ENCODE results near the gene ENKUR. TPM values are rescaled to one million over a fixed set of nuclear protein-coding genes. Genes with fewer than 3 reads are reported as not detected.

Gene ENKUR
- total RNA-seq, 1 experiment from 2014 or later, result 0.66 TPM

GRCh38 chr10:25028711-25029110, 12.8 kb upstream of the ENKUR start:
- H3K9me3 Mint-ChIP-seq (ENCODE audit: low read depth, unreplicated experiment), result no peaks in the 10 kb centered on the region
- CTCF ChIA-PET, result no interaction called here
- TF ChIP-seq CTCF (IDR thresholded peaks at IDR 0.05; ENCODE audit: unreplicated experiment), result no peak
- BruUV-seq (replicated peaks), result no TSS peak
- no peaks in the 10 kb centered on the region for H3K36me3 Mint-ChIP-seq (ENCODE audit: insufficient read depth, unreplicated experiment)
- no peaks in the 10 kb centered on the region for H3K27me3 Mint-ChIP-seq (ENCODE audit: unreplicated experiment)
- H3K4me3 Mint-ChIP-seq (ENCODE audit: low read depth, unreplicated experiment), result no peak overlapping the region
- intact Hi-C loops (cut with micrococcal nuclease; ENCODE audit: unreplicated experiment), result loop anchor here (5.0 kb wide), 1 partner anchor 199 kb away; no protein-coding TSS in a partner anchor
- DNase-seq, result no peak
- no peaks in the 10 kb centered on the region for H3K4me1 Mint-ChIP-seq (ENCODE audit: low read depth, unreplicated experiment)
- H3K27ac Mint-ChIP-seq (ENCODE audit: unreplicated experiment), result no peak overlapping the region

- CTCF ChIA-PET, result interaction anchor here (0.6 kb wide), 1 partner anchor 393 kb away, joined by 7 read pairs; no protein-coding TSS in a partner anchor
- Mint-ChIP-seq H3K4me3 (ENCODE audit: low read depth, unreplicated experiment) (no peak overlapping the region), H3K27me3 (ENCODE audit: unreplicated experiment) (no peaks in the 10 kb centered on the region), H3K27ac (ENCODE audit: unreplicated experiment) (no peak overlapping the region), H3K36me3 (ENCODE audit: insufficient read depth, unreplicated experiment) (no peaks in the 10 kb centered on the region), H3K9me3 (ENCODE audit: low read depth, unreplicated experiment) (no peaks in the 10 kb centered on the region), H3K4me1 (ENCODE audit: low read depth, unreplicated experiment) (no peaks in the 10 kb centered on the region)
- no TSS peak for BruUV-seq (replicated peaks)
- no peak for DNase-seq
- no peak for TF ChIP-seq CTCF (IDR thresholded peaks at IDR 0.05; ENCODE audit: unreplicated experiment)
- intact Hi-C loops (cut with micrococcal nuclease; ENCODE audit: unreplicated experiment), result loop anchor here (1.0 to 5.0 kb wide), 2 partner anchors 55 to 201 kb away; no protein-coding TSS in a partner anchor
Observed at GRCh38 chr10:25026463-25026862, 10.5 kb upstream of the ENKUR start.

GRCh38 chr10:25024528-25024927, 8.6 kb upstream of the ENKUR start:
- Mint-ChIP-seq H3K4me1 (ENCODE audit: low read depth, unreplicated experiment) (no peaks in the 10 kb centered on the region), H3K36me3 (ENCODE audit: insufficient read depth, unreplicated experiment) (no peaks in the 10 kb centered on the region), H3K27ac (ENCODE audit: unreplicated experiment) (no peak overlapping the region), H3K4me3 (ENCODE audit: low read depth, unreplicated experiment) (no peak overlapping the region), H3K9me3 (ENCODE audit: low read depth, unreplicated experiment) (no peaks in the 10 kb centered on the region), H3K27me3 (ENCODE audit: unreplicated experiment) (no peaks in the 10 kb centered on the region)
- no peak for TF ChIP-seq CTCF (IDR thresholded peaks at IDR 0.05; ENCODE audit: unreplicated experiment)
- CTCF ChIA-PET, result interaction anchor here (1.3 kb wide), 1 partner anchor 454 kb away, joined by 3 read pairs; no protein-coding TSS in a partner anchor
- DNase-seq, result no peak
- no TSS peak for BruUV-seq (replicated peaks)
- intact Hi-C loops (cut with micrococcal nuclease; ENCODE audit: unreplicated experiment), result no loop called here

- TF ChIP-seq CTCF (IDR thresholded peaks at IDR 0.05; ENCODE audit: unreplicated experiment), result no peak
- Mint-ChIP-seq H3K27me3 (ENCODE audit: unreplicated experiment) (no peaks in the 10 kb centered on the region), H3K4me3 (ENCODE audit: low read depth, unreplicated experiment) (no peak overlapping the region), H3K9me3 (ENCODE audit: low read depth, unreplicated experiment) (no peaks in the 10 kb centered on the region), H3K27ac (ENCODE audit: unreplicated experiment) (no peak overlapping the region), H3K4me1 (ENCODE audit: low read depth, unreplicated experiment) (no peaks in the 10 kb centered on the region), H3K36me3 (ENCODE audit: insufficient read depth, unreplicated experiment) (no peaks in the 10 kb centered on the region)
- CTCF ChIA-PET, result no interaction called here
- no peak for DNase-seq
- intact Hi-C loops (cut with micrococcal nuclease; ENCODE audit: unreplicated experiment), result no loop called here
- BruUV-seq (replicated peaks), result no TSS peak
Observed at GRCh38 chr10:25023278-25023677, 7.3 kb upstream of the ENKUR start.
